Fibroblast of mammary gland (primary cell): ENCODE data around the gene HIBADH.
"Not testable (repeated sequence)": the region's sequence is repeated elsewhere in the genome, so short reads cannot be mapped to it uniquely, and the experiment has no call there.

Experiments
- DNase-seq: peaks from one replicate; pipeline ENCODE4 v3.0.0-alpha.2; 2010; ENCODE audit warnings: low read depth
- H3K4me3 ChIP-seq: 2 replicates; pipeline ENCODE4 v1.5.1; 2011; ENCODE audit warnings: low read depth, mild to moderate bottlenecking, low read length, moderate library complexity; ENCODE audit not compliant: control insufficient read depth
- CTCF ChIP-seq: conservative IDR thresholded peaks from 2 replicates; pipeline ENCODE4 v1.5.1; 2011; ENCODE audit warnings: low read depth, low read length, inconsistent platforms; ENCODE audit not compliant: control insufficient read depth, insufficient read depth

Gene HIBADH

GRCh38 chr7:27684491-27684890 lies 21.8 kb upstream of the HIBADH start:
- peak; percentile 30 for DNase-seq
- no peak for TF ChIP-seq CTCF
- H3K4me3 ChIP-seq: no peak overlapping the region

- H3K4me3 ChIP-seq: no peak overlapping the region
- TF ChIP-seq CTCF: no peak
- peak; percentile 32 for DNase-seq
Observed at GRCh38 chr7:27680610-27681009, 17.9 kb upstream of the HIBADH start.

GRCh38 chr7:27678617-27679260 lies 16.1 kb upstream of the HIBADH start:
- DNase-seq: peak; percentile 51
- TF ChIP-seq CTCF: no peak
- H3K4me3 ChIP-seq: no peak overlapping the region

GRCh38 chr7:27677912-27678612 lies 15.4 kb upstream of the HIBADH start:
- peak; percentile 96 for DNase-seq
- H3K4me3 ChIP-seq: no peak overlapping the region
- no peak for TF ChIP-seq CTCF

GRCh38 chr7:27674126-27674525 lies 11.4 kb upstream of the HIBADH start:
- not testable (repeated sequence) for DNase-seq, H3K4me3 ChIP-seq

GRCh38 chr7:27671675-27672074 lies 9.0 kb upstream of the HIBADH start:
- no peak for DNase-seq
- no peak overlapping the region for H3K4me3 ChIP-seq
- TF ChIP-seq CTCF: no peak

GRCh38 chr7:27670676-27671075 lies 8.0 kb upstream of the HIBADH start:
- no peak overlapping the region for H3K4me3 ChIP-seq
- peak; percentile 54 for DNase-seq
- TF ChIP-seq CTCF: no peak
